GDM1 (cell line): ENCODE measurements around the gene KIF3C.
"Not testable (repeated sequence)": the region's sequence is repeated elsewhere in the genome, so short reads cannot be mapped to it uniquely, and the experiment has no call there.

Experiments
- DNase-seq: peaks from one replicate; lab custom pipeline; 2025; lab: John Stamatoyannopoulos, UW

The KIF3C gene

GRCh38 chr2:25982273-25982967 is at the start of gene KIF3C:
Gene KIF3C, minus strand, starts transcription at chr2:25982497. Its CDS starts 580 bp downstream, at chr2:25981917.
- DNase-seq: peak; percentile 53

- DNase-seq: not testable (repeated sequence)
These were observed 45.8 kb upstream of the KIF3C start for GRCh38 chr2:26028083-26028482.

GRCh38 chr2:26025509-26025908 is 43.2 kb upstream of the KIF3C start:
- no peak for DNase-seq

- DNase-seq: no peak
These were observed 42.0 kb upstream of the KIF3C start for GRCh38 chr2:26024260-26024659.

GRCh38 chr2:26020231-26020640 is 37.9 kb upstream of the KIF3C start:
- no peak for DNase-seq

GRCh38 chr2:26018184-26019055 is 36.1 kb upstream of the KIF3C start:
- no peak for DNase-seq

- no peak for DNase-seq
These were observed 35.3 kb upstream of the KIF3C start for GRCh38 chr2:26017464-26018183.

GRCh38 chr2:26016706-26017045 is 34.4 kb upstream of the KIF3C start:
- DNase-seq: not testable (repeated sequence)

GRCh38 chr2:26016012-26016705 is 33.9 kb upstream of the KIF3C start:
- no peak for DNase-seq

GRCh38 chr2:26013668-26014067 is 31.4 kb upstream of the KIF3C start:
- DNase-seq: no peak

GRCh38 chr2:26011990-26012856 is 29.9 kb upstream of the KIF3C start:
- no peak for DNase-seq

- no peak for DNase-seq
These were observed 29.3 kb upstream of the KIF3C start for GRCh38 chr2:26011609-26011989.

GRCh38 chr2:26010943-26011342 is 28.6 kb upstream of the KIF3C start:
- no peak for DNase-seq

GRCh38 chr2:26009567-26009963 is 27.3 kb upstream of the KIF3C start:
- DNase-seq: no peak

GRCh38 chr2:26008851-26009566 is 26.7 kb upstream of the KIF3C start:
- DNase-seq: peak; percentile 97

GRCh38 chr2:26008095-26008494 is 25.8 kb upstream of the KIF3C start:
- no peak for DNase-seq

- DNase-seq: peak; percentile 56
These were observed 20.5 kb upstream of the KIF3C start for GRCh38 chr2:26002632-26003310.

- DNase-seq: peak; percentile 69
These were observed 19.6 kb upstream of the KIF3C start for GRCh38 chr2:26001743-26002351.

- DNase-seq: no peak
These were observed 18.3 kb upstream of the KIF3C start for GRCh38 chr2:26000561-26001082.
